K562 (cell line): ENCODE measurements around the gene CFL1. TPM values are rescaled to one million over a fixed set of nuclear protein-coding genes. Genes with fewer than 3 reads are reported as not detected.
A peak's percentile ranks its signal among the peaks of the same experiment; 100 is the strongest.

Experiments
- ATF6 ChIP-seq: sonication (generic); formaldehyde crosslinking; IDR thresholded peaks from 2 replicates; pipeline ENCODE4 v1.4.0; 2020; ENCODE audit warnings: mild to moderate bottlenecking, missing genetic modification reagents
- CBX1 ChIP-seq: sonication (generic); IDR thresholded peaks from 2 replicates; pipeline ENCODE4 v1.6.1; 2016; ENCODE audit warnings: antibody characterized with exemption, low read depth, mild to moderate bottlenecking
- GABPB2 ChIP-seq: fragments of 250-450 bp; sonication (Bioruptor Pico); conservative IDR thresholded peaks from 2 replicates; pipeline ENCODE4 v1.5.1; 2021; ENCODE audit warnings: mild to moderate bottlenecking
- HDAC6 ChIP-seq: IDR thresholded peaks from 2 replicates; pipeline ENCODE4 v1.6.1; 2012; ENCODE audit warnings: low read depth, mild to moderate bottlenecking, control low read depth, inconsistent platforms, low read length, moderate library complexity
- MCM2 ChIP-seq: fragments of 450-650 bp; IDR thresholded peaks from 2 replicates; pipeline ENCODE4 v1.6.1; 2017; ENCODE audit warnings: low read depth, mild to moderate bottlenecking
- NBN ChIP-seq: fragments of 450-650 bp; IDR thresholded peaks from 2 replicates; pipeline ENCODE4 v1.6.1; 2016; ENCODE audit warnings: low read depth, mild to moderate bottlenecking
- NR2F6 ChIP-seq: fragments of 450-650 bp; formaldehyde crosslinking; IDR thresholded peaks from 2 replicates; pipeline ENCODE4 v1.4.0; 2020; ENCODE audit warnings: mild to moderate bottlenecking
- PPARD ChIP-seq: fragments of 250-450 bp; sonication (Bioruptor Pico); IDR thresholded peaks from 2 replicates; pipeline ENCODE4 v1.8.0; 2022; ENCODE audit warnings: inconsistent platforms, mild to moderate bottlenecking, moderate library complexity
- RBM14 ChIP-seq: fragments of 200-400 bp; formaldehyde crosslinking; IDR thresholded peaks from 2 replicates; pipeline ENCODE4 v1.6.1; 2018; ENCODE audit warnings: low read depth, mild to moderate bottlenecking, low read length, moderate library complexity, borderline replicate concordance; ENCODE audit not compliant: insufficient read depth
- RNF219 ChIP-seq: fragments of 250-450 bp; sonication (Bioruptor Pico); IDR thresholded peaks from 2 replicates; pipeline ENCODE4 v1.5.0; 2022; ENCODE audit warnings: mild to moderate bottlenecking
- SAFB ChIP-seq: fragments of 200-400 bp; formaldehyde crosslinking; IDR thresholded peaks from 2 replicates; pipeline ENCODE4 v1.6.1; 2017; ENCODE audit warnings: low read depth, low read length, borderline replicate concordance
- SPI1 ChIP-seq: IDR thresholded peaks from 2 replicates; pipeline ENCODE4 v1.6.1; 2011; ENCODE audit warnings: low read depth, low read length, control low read depth, borderline replicate concordance
- TEAD1 ChIP-seq, 2 experiments: fragments of 450-650 bp in 1 of 2; sonication (generic) in 1 of 2; formaldehyde crosslinking; IDR thresholded peaks; 2 replicates each; pipeline versions ENCODE4 v1.4.0 to v1.8.0; 2020 to 2022; ENCODE audit warnings: mild to moderate bottlenecking in 2 of 2, missing genetic modification reagents in 1 of 2
- ZFP30 ChIP-seq: fragments of 250-450 bp; sonication (Bioruptor Pico); IDR thresholded peaks from 2 replicates; pipeline ENCODE4 v1.8.0; 2022; ENCODE audit warnings: moderate library complexity, mild to moderate bottlenecking, inconsistent platforms, borderline replicate concordance
- polyA plus RNA-seq, 8 experiments: library from polyadenylated mRNA; depleted of rRNA in 4 of 8; stranded (reverse) in 5 of 8; unstranded in 3 of 8; fragments of >200 nt; fragmentation: Nextera tagmentation in 2 of 8; fragmentation: Illumina TruSeq in 1 of 8; extraction: Ambion mirVana in 2 of 8; extraction: Trizol in 1 of 8; gene quantifications; 2 replicates each; pipeline versions ENCODE4 v1.2.1 to v1.2.3, GENCODE V29; 2011 to 2014; ENCODE audit warnings: inconsistent platforms in 1 of 8, missing spikeins in 1 of 8
- total RNA-seq, 7 experiments: library from RNA; depleted of rRNA in 6 of 7; stranded (reverse); fragments of >200 nt in 6 of 7; fragmentation: Illumina TruSeq in 2 of 7; extraction: Trizol in 2 of 7; gene quantifications; 2 replicates each; pipeline versions ENCODE4 v1.2.1 to v1.2.3, GENCODE V29; 2011 to 2021; ENCODE audit warnings: low replicate concordance in 1 of 7
- TF ChIP-seq, protein P1 (sequence below): fragments of 450-650 bp; IDR thresholded peaks from 2 replicates; pipeline ENCODE4 v1.6.1; 2016; ENCODE audit warnings: low read depth

The CFL1 gene
- total and polyA plus RNA-seq, 9 of the 15 experiments (the other 6 are each of a cell fraction or from before 2014, with no cell fraction given), result 105 to 1,101 (median 859) TPM

DNA sequence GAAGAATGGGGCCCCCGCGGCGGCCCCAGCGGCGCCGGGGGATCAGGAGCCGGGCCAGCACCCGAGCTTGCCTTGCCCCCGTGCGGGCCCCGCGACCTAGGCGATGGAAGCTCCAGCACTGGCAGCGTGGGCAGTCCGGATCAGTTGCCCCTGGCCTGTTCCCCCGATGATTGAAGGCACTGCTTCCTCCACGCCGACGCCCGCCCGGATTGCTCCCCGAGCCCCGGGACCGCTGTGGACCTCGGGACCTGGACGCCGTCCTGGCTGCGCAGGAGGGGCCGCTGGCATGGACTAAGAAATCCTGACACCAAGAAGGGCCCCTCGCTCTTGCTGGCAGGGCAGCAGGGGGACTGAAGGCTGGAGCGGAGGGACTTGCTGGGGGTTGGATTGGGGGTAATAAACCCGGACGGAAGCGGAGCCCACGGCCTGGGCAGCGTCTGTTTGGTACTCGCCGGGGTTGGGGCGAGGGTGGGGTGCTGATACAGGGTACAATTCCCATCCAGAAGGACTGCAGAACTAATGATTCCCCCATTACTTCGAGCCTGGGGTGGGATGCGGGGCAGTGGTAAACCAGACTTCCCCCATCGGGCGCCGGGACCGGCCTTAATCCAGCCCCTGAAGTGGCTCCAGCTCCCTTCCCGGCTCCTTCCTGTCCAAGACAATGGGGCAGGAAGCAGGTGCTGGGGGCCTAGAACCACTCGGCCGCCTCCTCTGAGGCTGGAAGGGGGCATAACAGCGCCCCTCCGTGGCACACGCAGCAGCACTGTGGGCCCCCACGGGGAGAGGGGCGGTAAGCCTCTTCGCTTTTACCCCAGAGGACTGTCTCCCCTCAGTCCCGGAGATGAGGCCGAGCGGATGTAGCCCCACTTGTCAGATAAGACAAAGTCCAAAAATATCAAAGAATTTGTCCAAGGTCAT is 33.5 kb upstream of the CFL1 start (continued):
- TF ChIP-seq, protein P1, sequence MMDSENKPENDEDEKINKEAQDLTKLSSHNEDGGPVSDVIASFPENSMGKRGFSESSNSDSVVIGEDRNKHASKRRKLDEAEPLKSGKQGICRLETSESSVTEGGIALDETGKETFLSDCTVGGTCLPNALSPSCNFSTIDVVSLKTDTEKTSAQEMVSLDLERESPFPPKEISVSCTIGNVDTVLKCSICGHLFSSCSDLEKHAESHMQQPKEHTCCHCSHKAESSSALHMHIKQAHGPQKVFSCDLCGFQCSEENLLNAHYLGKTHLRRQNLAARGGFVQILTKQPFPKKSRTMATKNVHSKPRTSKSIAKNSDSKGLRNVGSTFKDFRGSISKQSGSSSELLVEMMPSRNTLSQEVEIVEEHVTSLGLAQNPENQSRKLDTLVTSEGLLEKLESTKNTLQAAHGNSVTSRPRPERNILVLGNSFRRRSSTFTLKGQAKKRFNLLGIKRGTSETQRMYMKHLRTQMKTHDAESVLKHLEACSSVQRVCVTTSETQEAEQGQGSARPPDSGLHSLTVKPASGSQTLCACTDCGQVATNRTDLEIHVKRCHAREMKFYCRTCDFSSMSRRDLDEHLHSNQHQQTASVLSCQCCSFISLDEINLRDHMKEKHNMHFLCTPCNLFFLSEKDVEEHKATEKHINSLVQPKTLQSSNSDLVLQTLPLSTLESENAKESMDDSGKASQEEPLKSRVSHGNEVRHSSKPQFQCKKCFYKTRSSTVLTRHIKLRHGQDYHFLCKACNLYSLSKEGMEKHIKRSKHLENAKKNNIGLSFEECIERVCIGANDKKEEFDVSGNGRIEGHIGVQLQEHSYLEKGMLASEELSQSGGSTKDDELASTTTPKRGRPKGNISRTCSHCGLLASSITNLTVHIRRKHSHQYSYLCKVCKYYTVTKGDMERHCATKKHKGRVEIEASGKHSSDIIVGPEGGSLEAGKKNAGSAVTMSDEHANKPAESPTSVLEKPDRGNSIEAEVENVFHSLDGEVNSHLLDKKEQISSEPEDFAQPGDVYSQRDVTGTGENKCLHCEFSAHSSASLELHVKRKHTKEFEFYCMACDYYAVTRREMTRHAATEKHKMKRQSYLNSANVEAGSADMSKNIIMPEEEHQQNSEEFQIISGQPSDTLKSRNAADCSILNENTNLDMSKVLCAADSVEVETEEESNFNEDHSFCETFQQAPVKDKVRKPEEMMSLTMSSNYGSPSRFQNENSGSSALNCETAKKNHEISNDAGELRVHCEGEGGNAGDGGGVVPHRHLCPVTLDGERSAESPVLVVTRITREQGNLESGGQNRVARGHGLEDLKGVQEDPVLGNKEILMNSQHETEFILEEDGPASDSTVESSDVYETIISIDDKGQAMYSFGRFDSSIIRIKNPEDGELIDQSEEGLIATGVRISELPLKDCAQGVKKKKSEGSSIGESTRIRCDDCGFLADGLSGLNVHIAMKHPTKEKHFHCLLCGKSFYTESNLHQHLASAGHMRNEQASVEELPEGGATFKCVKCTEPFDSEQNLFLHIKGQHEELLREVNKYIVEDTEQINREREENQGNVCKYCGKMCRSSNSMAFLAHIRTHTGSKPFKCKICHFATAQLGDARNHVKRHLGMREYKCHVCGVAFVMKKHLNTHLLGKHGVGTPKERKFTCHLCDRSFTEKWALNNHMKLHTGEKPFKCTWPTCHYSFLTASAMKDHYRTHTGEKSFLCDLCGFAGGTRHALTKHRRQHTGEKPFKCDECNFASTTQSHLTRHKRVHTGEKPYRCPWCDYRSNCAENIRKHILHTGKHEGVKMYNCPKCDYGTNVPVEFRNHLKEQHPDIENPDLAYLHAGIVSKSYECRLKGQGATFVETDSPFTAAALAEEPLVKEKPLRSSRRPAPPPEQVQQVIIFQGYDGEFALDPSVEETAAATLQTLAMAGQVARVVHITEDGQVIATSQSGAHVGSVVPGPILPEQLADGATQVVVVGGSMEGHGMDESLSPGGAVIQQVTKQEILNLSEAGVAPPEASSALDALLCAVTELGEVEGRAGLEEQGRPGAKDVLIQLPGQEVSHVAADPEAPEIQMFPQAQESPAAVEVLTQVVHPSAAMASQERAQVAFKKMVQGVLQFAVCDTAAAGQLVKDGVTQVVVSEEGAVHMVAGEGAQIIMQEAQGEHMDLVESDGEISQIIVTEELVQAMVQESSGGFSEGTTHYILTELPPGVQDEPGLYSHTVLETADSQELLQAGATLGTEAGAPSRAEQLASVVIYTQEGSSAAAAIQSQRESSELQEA, result no peak
- TF ChIP-seq ZFP30 (CRISPR knock-in tag) (no peak), RBM14 (no peak), NBN (peak; percentile 27; the same call in 1 of the 2 replicates), CBX1 (peak; percentile 44), GABPB2 (CRISPR knock-in tag) (no peak), NR2F6 (CRISPR knock-in tag) (no peak), SAFB (peak; percentile 33; the same call in 1 of the 2 replicates), SPI1 (no peak), RNF219 (no peak), ATF6 (CRISPR knock-in tag) (no peak), PPARD (no peak), TEAD1 (CRISPR knock-in tag; IDR thresholded peaks at IDR 0.05) (peak in 1 of 2 experiments; percentile 62; a peak in 1 of 4 replicates), MCM2 (no peak), HDAC6 (no peak)
